NCI-H1417 (cell line): ENCODE measurements around the gene ZNF775.
A peak's percentile ranks its signal among the peaks of the same experiment; 100 is the strongest.

ENCODE experiments used
- DNase-seq, 3 experiments: peaks; one replicate each; lab custom pipeline; 2025; lab: John Stamatoyannopoulos, UW

ZNF775 gene

DNA sequence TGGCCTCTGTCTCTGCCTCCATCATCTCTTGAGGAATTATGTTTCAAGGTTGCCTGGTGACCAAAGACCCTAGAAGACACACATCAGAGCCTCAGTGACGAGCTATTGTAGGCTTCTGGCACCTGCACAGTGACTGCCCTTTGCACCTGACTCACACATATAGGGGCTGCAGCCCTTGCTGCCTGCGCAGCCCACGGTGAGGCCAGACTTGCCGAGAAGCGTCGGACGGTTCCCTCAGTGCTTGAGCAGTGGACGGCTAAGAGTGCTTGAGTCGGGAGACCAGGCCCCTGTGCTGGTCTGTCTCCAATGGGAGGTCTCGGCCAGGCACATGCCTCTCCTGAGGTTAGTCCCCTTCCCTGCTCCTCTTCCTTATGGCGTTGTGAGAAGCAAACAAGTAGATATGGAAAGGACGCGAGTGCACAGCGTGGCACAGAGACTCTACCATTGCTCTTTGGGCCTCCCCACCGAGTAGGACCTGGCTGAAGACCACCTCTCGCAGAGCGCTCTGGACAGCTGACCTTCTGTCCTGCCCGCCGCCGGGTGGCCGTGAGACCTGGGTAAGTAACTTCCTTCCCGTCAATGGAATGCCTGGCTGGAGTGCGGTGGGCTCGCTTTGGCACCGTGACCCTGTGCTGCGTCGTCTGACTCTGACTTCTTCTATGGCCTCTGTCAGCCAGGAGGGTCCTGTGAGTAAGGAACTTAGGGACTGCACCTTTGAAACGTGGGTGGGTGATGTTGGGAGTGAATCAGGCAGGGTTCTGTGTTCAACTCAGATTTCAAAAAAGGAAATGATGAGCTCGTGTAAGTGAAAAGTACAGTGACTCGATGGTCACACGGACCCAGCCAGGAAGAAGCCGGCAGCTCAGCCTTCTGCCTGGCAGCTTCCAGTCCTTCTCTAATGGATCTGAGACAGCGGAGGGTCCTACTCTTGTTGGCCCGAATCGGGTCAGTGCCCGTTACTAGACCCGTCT, 33.7 kb downstream of the ZNF775 start:
- DNase-seq, result no peak

DNA sequence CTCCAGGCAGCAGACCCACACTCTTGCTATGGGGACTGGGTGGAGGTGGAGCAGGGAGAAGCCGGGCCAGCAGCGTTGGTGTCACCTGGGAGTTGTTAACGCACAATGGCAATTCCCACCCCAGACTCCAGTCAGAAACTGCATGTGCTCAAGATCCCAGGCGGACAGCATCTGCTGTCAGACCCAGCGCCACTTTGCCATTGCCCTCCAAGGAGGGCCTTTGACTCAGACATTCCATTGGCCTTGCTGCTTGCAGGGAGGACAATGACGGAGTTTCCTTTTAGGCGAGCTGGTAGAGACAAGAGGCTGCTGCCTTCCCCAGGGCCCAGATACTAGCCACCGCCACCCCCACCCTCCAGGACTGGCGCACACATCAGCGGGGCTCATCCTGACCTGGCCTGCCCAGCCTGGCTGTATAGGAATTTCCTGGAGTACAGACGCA, 34.5 kb downstream of the ZNF775 start:
- DNase-seq, result no peak

DNA sequence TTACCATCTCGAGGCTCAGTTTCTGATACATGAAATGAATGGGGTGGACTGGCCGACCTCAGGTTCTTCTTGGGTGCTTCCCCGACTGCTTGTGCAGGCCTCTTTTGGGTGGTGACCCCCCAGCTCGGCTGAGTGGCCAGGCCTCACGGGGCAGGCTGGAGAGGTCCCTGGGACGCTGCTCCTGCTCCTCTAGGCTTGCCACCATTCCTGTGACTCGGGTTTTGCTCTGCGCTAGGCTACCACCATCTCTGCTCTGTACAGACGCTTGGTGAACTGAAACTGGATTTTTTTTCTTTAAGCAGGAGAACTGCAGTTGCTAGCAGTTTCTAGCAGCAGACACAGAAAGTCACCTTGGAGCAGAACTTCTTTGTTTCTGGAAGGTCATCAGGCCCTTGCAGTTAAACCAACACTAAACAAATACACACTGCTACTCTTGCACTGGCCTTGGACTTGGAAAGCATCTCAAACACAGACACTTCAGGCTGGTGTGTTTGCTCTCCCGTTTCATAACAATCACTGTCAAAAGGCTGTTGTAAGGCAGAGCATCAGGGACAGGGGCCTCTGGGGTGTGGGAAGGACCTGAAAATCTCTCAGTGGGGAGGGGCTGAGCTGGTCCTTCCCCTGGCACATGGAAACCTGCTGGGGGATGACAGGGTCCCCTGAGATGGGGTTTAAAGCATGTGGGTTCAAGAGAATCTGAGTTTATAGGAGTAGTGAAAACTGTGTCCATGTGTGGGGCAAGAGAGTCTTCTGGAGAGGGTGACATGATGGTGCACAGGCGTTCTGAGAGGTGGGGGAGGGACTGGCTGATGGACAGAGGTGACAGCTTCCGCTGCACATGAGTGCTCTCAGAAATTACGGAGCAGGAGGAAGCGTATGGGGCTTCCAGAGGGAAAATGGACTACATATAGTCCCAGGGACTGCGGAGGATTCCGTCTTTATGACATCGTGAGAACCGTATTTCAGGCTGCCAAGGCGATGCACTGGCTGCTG, 36.3 kb downstream of the ZNF775 start:
- peak in 2 of 3 experiments; percentile 45 to 51 for DNase-seq

DNA sequence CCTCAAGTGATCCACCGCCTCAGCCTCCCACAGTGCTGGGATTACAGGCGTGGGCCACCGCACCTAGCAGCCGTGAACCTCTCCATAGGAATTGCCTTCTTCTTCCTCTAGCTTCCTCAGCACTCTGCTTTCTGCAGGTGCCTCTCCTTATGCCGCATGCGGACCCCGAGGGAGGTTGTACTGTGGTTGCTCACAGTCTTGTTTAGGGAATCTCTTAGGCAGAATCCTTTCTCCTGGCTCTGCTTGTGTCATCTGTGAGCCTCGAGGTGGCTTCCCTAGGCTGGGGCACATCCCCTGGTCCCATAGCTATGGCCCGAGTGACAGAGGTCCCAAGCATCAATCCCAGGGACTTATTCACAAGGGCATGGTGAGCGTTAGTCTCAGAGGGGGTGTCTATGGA, 38.1 kb downstream of the ZNF775 start:
- DNase-seq, result no peak

DNA sequence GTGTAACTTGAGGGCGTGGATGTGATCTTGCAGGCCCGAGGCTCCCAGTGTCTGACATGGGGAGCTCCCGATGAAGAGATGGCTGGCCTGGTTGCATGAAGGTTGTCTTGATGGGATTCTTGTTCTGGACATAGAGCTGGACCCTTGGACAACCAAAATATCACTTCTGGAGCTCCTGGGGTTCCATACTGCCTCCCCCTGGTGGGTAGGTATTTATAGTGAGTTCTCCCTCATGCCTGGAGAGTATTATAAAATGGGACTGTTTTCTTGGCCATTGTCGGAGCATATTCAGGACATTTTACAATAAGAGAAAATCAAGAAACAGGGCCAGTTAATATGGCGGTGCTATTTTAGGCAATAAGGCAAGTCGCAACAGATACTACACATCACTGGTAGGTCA, 38.7 kb downstream of the ZNF775 start:
- DNase-seq, result no peak

DNA sequence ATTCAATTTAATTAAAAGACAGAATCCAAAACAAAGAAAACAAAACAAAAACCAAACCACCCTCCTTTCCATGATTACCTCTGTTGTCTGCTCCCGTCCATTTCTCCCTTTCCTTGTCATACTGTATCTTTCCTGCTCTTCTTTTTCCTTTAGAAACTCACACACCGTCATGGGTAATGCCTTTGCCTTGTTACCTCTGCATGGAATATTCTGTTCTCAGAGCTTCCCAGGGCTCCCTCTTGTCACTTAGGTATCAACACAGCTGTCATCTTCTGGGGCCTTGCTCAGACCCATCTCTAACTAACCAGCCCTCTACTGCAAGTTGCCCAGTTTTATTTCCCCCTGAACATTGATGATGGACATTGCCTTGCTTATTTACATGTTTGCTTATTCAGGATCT, 41.1 kb downstream of the ZNF775 start:
- DNase-seq, result peak in 1 of 3 experiments; percentile 31

DNA sequence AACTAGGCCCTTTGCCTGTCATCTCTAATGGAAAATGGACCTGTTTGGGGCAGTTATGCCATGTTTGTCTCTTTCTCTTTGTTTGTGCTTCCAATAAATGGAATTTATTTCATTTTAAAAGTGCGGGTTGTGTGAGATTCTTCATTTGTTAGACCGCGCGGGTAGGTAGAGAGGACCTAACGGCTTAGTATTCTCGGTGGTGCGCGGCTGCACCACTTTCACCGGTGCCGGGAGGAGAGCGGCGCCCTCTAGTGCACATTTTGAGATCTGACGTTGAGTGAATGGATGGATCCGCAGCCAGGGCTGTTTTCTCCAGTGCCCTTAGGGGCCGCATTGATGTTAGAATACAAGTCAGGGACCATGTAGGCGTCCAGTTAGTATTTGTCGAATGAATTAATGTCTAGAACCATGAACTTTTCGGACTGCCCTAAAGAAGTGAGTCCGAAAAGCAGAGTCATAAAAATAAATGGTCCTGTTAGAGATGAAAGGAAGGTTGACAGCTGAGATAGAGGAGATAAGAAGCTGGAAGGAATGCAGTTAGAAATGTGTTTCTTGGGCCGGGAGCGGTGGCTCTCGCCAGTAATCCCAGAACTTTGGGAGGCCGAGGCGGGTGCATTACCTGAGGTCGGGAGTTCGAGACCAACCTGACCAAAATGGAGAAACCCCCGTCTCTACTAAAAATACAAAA, 42.0 kb downstream of the ZNF775 start:
- DNase-seq, result peak; percentile 58 to 90 (median 85)

DNA sequence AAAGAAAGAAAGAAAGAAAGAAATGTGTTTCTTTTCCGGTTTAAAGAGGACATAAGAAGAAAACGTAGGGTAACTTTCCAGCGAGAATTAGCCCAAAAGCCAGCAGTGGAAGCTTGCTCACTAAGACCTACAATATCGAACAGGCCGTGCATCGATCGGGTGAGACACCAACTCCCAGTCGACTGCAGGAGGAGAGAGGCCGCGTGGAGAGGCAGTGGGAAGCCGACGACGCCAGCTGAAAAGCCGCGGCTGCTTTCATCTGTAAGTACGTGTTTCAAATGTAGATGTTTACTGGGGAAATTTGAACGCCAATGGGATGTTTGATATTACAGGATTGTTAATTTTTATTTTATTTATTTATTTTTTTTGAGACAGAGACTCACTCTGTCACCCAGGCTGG, 42.7 kb downstream of the ZNF775 start:
- no peak for DNase-seq

DNA sequence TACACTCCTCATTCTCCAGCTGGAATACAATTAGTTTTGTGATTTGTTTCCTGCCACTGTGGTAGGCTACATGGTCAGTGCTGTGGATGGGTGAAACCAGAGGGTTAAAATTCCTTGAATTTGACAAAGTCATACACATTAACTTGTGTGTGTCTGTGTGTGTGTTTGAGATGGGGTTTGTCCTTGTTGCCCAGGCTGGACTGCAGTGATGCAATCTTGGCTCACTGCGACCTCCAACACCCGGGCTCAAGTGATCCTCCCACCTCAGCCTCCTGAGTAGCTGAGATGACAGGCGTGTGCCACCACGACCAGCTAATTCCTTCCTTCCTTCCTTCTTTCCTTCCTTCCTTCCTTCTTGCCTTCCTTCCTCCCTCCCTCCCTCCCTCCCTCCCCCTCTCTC, 46.5 kb downstream of the ZNF775 start:
- DNase-seq, result no peak

DNA sequence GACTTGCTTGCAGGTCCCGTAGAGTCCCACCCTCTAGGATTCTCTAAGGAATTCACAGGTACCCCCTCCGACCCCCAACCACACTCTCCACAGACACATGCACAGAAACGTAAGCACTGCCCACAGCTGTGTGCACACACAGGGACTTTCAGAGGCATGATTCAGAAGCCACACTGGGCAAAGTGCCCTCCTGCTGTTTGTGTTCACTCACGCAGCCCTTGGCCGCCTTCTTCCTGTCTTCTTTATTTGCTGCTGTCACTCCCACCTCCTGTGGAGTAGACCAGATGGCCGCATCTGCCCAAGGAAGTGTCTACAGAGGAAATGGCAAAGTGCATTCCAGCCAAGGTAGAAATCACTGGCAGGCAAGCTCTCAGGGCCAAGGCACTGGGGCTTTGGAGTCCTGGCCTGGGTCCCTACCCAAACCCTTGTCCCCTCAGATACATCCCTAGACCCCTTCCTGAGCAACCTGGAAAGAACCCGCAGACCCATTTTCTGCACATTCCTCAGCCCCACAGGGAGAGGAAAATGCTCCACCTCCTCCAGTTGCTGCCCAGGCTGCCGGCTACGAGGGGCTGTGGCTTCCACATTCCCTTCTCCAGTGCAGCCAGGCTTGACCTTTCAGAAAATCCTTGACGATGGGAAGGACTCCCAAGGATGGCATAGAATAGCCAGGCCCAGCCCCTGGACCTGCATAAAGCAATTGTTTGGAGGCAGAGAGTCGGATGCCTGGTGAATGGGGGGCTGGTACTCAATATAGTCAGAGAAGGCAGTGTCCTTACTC, 49.7 kb downstream of the ZNF775 start:
- DNase-seq, result peak; percentile 66 to 89 (median 81)

DNA sequence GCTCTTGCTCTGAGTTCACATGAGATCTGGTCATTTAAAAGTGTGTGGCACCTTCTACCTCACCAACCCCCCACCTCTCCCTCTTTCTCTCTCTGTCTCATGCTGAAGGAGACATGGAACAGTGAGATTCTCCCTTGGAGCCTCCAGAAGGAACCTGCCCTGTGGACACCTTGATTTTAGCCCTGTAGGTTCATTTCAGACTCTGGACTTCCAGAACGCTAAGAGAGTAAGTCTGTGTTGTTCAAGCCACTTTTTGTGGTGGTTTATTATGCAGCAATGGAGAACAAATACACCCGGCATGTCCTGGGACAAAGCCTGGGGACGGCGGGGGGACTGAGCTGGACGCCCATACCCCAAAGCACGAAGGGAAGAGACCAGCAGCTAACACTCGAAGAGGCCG, 50.6 kb downstream of the ZNF775 start:
- no peak for DNase-seq

DNA sequence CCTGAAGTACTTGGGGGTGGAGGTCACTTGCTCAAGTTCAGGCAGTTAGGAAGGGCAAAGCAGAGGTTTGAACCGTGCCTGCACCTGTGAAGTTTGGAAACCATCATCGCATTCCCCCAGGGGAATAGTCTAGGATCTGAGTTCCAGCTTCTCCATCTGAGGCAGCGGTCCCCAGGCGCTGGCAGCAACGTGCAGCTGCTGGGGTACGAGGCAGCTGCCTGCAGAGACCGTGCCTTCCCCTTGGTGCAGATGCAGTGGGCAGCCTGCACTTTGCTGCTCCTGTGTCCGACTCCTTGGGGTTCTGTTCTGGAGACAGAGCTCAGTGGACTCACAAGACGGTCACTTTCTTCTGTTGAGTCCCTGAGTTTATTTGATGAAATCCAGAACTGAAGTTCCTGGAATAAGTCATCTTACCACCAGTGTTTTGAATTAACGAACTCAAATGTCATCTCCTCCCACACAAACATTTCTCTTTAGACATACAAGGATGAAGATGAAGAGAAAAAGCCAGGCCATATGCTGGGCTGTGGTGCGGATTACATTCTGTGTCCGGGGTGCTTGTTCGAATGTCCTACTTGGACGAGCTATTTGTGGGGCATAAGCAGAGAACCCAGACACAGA, 51.4 kb downstream of the ZNF775 start:
- no peak for DNase-seq

DNA sequence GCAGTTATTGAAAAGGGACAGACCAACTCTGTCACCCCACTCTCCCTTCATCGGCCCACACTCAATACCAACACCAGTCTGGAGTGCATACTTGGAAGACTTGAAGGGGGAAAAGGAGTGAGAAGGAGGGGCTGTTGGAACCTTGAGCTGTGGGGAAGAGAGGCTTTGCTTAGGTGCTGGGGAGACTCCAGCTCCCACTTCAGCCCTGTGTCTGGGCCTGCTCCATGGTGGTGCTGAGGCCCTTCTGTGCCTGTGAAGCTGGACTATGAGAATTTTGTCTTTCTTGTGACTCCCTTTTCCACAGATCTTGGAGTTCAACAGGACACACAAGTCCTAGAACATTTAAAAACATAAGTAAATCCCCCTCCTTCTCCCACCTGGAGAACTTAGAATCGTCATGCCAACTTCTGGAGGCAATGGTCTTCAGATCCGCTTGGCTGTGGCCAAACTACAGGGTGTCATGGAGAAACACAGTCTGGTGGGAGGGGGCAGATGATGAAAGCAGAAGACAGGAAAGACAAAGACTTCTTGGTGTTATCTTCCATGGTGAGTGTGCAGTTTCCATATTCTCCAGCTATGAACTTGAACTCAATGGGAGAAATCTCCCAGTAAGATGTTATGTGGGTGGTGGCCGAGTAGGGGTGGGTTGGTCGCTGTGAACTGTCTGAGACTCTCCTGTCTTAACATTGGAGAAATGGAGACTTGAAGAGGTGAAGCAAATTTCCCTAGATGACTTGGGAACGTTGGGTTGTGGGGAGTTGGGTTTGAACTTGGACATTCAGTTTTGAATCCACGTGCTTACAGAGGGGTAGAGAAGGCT, 52.9 kb downstream of the ZNF775 start:
- DNase-seq, result no peak

DNA sequence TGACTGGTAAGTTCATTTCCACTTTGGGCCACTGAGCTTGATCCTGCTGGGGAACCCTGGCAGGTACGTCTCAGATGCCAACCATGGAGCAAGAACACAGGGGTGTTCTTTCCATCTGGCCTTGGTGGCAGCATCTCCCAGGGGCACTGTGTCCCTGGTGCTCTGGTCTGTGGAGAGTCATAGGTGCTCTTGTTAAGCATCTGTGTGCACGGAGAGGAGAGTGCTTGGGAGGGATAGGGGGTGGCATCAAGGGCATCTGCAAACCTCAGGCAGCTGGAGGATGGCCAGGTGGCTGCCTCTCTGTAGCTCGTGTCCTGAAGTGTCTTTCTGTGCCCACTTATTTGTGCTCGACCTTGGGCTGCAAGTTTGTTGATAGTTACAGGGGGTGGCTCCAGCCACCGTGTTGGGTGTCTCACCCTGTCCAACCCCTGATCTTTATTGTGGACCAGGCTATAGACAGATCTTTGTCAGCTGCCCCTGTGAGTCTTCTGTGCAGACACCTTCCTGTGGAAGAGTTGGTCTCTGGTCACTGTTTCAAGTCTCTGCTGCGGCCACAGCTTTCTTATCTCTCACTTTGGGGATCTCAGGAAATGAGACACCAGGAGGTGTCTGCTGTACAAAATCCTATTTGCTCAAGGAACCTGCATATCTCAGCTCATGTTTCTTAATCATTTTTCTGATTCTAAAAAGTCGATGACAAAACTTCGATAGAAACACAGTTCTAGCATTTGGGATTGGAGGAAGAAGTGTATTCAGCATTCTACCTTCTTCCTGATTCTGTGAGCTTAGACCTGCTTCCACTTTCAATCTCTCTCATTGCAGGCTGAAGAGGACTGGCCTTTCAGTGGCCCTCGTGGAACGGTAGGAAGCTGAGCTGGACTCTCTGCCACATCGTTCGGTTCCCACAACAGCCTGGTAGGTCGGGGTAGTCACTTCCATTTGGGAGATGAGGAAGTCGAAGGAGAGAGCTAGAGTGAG, 54.1 kb downstream of the ZNF775 start:
- no peak for DNase-seq

DNA sequence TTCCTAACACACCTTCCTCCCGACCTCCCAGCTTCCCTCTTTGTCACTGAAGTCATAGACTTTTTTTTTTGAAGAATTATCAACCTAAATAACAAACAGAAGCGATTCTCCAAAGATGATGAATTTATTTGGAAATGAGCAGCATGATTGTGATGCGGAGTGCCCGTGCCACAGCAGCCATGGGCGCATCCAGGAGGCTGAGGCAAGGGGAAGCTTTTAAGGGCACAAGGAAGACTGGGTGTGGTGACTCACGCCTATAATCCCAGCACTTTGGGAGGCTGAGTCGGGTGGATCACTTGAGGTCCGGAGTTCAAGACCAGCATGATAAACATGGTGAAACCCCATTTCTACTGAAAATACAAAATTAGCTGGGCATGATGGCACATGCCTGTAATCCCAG, 55.1 kb downstream of the ZNF775 start:
- DNase-seq, result no peak

DNA sequence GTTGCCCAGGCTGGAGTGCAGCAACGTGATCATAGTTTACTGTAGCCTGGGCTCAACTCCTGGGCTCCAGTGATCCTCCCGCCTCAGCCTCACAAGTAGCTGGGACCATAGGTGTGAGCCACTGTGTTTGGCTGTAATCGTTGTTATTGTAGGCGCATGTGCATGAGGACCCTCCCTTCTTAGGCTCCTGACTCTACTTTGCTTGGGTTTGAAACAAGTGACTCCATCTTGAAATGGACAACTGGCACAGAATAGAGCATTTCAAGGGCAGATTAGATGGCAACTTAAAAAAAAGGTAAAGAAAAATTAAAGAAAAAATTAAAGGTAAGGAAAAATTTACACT, 55.9 kb downstream of the ZNF775 start:
- DNase-seq, result no peak

DNA sequence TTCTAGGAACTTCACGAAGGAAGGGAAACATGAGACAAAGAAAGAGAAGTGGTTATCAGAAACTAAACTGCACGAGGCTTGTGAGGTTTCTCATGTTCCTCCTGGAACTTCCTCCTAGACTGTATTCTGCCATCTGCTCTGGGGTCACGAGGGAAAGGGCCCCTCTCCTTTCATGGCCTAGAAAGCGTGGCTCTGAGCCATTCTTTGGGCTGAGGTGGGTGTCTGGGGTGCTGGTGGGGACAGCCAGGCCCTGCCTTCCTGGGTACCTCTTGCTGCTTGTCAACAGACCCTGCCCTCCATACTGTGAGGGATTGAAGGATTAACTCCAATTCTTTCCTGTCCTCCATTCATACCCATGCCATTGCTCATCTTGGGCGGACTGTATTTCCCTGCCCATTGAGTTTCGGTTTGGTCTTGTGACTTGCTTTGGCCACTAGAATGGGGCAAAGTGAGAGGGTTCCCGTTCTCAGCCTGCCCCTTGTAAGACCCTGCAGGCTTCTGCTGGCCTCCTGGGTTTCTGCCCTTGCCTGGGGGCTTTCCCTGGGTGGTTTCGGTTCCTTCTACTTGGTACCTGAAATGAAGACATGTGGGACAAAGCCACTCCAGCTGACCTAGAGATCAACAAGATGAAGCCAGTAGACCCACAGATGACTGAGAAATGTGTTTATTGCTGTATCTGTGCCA, 56.4 kb downstream of the ZNF775 start:
- DNase-seq, result no peak

DNA sequence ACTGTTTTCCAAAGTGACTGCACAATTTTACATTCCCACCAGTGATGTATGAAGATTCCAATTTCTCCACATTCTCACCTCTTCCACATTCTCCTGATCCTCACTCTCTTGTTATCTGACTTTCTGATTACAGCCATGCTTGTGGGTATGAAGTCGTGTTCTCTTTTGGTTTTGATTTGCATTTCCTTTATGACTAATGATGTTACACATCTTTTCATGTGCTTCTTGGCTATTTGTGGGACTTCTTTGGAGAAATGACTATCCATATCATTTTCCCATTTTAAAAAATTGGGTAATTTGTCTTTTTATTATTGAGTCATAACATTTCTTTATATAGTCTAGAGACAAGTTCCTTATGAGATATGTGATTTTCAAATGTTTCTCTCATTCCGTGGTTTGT, 60.8 kb downstream of the ZNF775 start:
- no peak for DNase-seq
